Peyer's patch (tissue), 4 donors: ENCODE results near the gene NLRC3.

ENCODE experiments used
- POLR2A ChIP-seq, 2 donors: fragments of 450-650 bp; IDR thresholded peaks; one replicate each; pipeline ENCODE4 v1.5.1; 2017; ENCODE audit warnings: antibody characterized with exemption in 2 of 2, mild to moderate bottlenecking in 2 of 2, moderate library complexity in 2 of 2
- TF ChIP-seq, protein P1 (sequence below), 6 experiments: fragments of 450-650 bp in 4 of 6; fragments of 200-600 bp in 2 of 6; sonication (generic) in 1 of 6; IDR thresholded peaks; one replicate each; pipeline ENCODE4 v1.5.1; 2017 to 2019; ENCODE audit warnings: antibody characterized with exemption in 6 of 6, mild to moderate bottlenecking in 3 of 6, moderate library complexity in 1 of 6

DNA sequence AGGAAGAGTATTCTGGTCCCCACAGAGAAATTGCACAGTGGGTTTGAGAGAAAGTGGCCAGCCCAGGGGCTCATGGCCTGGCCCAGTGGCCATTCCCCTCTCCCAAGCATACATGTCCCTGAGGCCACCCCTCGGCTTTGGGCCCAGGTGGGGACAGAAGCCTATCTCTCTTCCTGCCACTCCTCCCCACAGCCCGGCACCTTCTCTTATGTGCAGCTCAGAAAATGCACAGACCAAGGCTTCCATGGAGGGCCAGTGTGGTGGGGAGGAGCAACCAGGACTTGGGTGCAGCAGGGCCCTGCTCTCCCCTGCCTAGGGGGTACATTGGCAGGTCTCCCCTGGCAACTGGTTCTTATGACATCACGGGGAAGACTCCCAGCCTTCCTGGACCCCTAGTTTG is 82.0 kb downstream of the NLRC3 start, which contains the start of gene C16orf90:
- no peak for TF ChIP-seq POLR2A (IDR thresholded peaks at IDR 0.05)
- TF ChIP-seq, protein P1, sequence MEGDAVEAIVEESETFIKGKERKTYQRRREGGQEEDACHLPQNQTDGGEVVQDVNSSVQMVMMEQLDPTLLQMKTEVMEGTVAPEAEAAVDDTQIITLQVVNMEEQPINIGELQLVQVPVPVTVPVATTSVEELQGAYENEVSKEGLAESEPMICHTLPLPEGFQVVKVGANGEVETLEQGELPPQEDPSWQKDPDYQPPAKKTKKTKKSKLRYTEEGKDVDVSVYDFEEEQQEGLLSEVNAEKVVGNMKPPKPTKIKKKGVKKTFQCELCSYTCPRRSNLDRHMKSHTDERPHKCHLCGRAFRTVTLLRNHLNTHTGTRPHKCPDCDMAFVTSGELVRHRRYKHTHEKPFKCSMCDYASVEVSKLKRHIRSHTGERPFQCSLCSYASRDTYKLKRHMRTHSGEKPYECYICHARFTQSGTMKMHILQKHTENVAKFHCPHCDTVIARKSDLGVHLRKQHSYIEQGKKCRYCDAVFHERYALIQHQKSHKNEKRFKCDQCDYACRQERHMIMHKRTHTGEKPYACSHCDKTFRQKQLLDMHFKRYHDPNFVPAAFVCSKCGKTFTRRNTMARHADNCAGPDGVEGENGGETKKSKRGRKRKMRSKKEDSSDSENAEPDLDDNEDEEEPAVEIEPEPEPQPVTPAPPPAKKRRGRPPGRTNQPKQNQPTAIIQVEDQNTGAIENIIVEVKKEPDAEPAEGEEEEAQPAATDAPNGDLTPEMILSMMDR (IDR thresholded peaks at IDR 0.05), result no peak
